Heart right ventricle (tissue), 16 donors: Measurements from ENCODE around the gene ELN. TPM values are rescaled to one million over a fixed set of nuclear protein-coding genes. Genes with fewer than 3 reads are reported as not detected.

ENCODE experiments used
- ATAC-seq, 8 donors: fragments of 200-7000 bp; cut with Tn5 transposase; one replicate each; pipeline ENCODE4 v1.9.1; 2020; ENCODE audit warnings: mild to moderate bottlenecking in 8 of 8, moderate library complexity in 8 of 8, moderate number of reproducible peaks in 1 of 8
- DNase-seq, 2 donors: peaks; one replicate each; pipeline ENCODE4 v3.0.0-alpha.2; 2020
- H3K27ac ChIP-seq, 10 donors: fragments of 200-600 bp; sonication (generic) in 2 of 10; one replicate each; pipeline versions ENCODE4 v1.5.0 to v1.8.0; 2020 to 2022; ENCODE audit warnings: mild to moderate bottlenecking in 3 of 10
- H3K27me3 ChIP-seq, 7 donors: fragments of 200-600 bp; one replicate each; pipeline ENCODE4 v1.8.0; 2021 to 2022; ENCODE audit warnings: mild to moderate bottlenecking in 2 of 7
- H3K36me3 ChIP-seq, 9 donors: fragments of 200-600 bp; sonication (generic) in 1 of 9; one replicate each; pipeline versions ENCODE4 v1.5.0 to v1.8.0; 2020 to 2022; ENCODE audit warnings: mild to moderate bottlenecking in 2 of 9
- H3K4me1 ChIP-seq, 9 donors: fragments of 200-600 bp; sonication (generic) in 1 of 9; one replicate each; pipeline versions ENCODE4 v1.5.0 to v1.8.0; 2020 to 2022; ENCODE audit warnings: mild to moderate bottlenecking in 4 of 9
- H3K4me3 ChIP-seq, 10 donors: fragments of 200-600 bp; sonication (generic) in 2 of 10; one replicate each; pipeline versions ENCODE4 v1.5.0 to v1.8.0; 2020 to 2022; ENCODE audit warnings: mild to moderate bottlenecking in 7 of 10, moderate library complexity in 2 of 10
- H3K9me3 ChIP-seq, 11 donors: fragments of 200-600 bp in 10 of 11; sonication (generic) in 2 of 11; one replicate each; pipeline versions ENCODE4 v1.5.0 to v1.8.0; 2013 to 2022; ENCODE audit warnings: mild to moderate bottlenecking in 2 of 11, control low read depth in 1 of 11, moderate library complexity in 1 of 11
- WGBS, 2 donors: extraction: QIAGEN DNeasy Blood & Tissue Kit; methylation state at CpG; one replicate each; pipeline ENCODE4 v1.1.7; 2013; ENCODE audit warnings: inconsistent platforms in 1 of 2; 5-methylcytosine and 5-hydroxymethylcytosine counted together
- intact Hi-C, 10 donors: fragments of 100-400 bp; cut with DNase I; formaldehyde crosslinking; loops; one replicate each; pipeline versions ENCODE4 v1.11.1 to v1.14.2; 2022
- polyA plus RNA-seq, 2 donors: library from polyadenylated mRNA; stranded (reverse); fragments of 200-250 nt; gene quantifications; one replicate each; pipeline ENCODE4 v1.2.3, GENCODE V29; 2013
- total RNA-seq, 10 donors: library from RNA; stranded (reverse); fragmentation: NEBNext Ultra II Directional in 3 of 10; extraction: Animal tissue kit (Norgen Biotek cat#: 25700) in 3 of 10; gene quantifications; one replicate each; pipeline versions ENCODE4 v1.2.1 to v1.2.4, GENCODE V29; 2021 to 2023
- TF ChIP-seq, protein P1 (sequence below), 9 donors: fragments of 200-600 bp; sonication (generic) in 2 of 9; IDR thresholded peaks; one replicate each; pipeline versions ENCODE4 v1.5.0 to v1.8.0; 2021 to 2022; ENCODE audit warnings: antibody characterized with exemption in 9 of 9, mild to moderate bottlenecking in 5 of 9, moderate library complexity in 1 of 9
- donor health status: Arrhythmogenic right ventricular cardiomyopathy.
- donor health status: ischemic (EF 13 %, LVEDD 7.1; RV severe dilation, severe dysfunction).
- donor health status: healthy with polysubstance abuse.
- donor health status: DM: no; HTN: yes; CAD: no.
- donor health status: DM: no; HTN: no; CAD: no.
- donor health status: ischemic (EF 25% LVEDD 6.9; RV normal size, moderate dysfunction).
- donor health status: ischemic (EF 25% LVEDD 5.7; RV mildly dilated, moderate dysfunction).
- donor health status: healthy.
- donor health status: DM: yes; HTN: yes; CAD: no.
- donor health status: Ischemic cardiomyopathy.
- donor health status: ischemic (EF 35%, LVEDD 5.7; RV mildly dilated, moderate dysfunction).
- donor health status: nonischemic (EF 11% LVEDD 7.7; RV severe dilation, severe dysfunction).
- donor health status: DM: yes; HTN: yes; CAD: no.
- donor health status: PGD.
- donor health status: ischemic (EF 29% LVEDD 5.4; RV normal size, mild dysfunction).
- donor health status: nonischemic (EF 23%, LVEDD 6.1; RV moderate dilation, normal function).

ELN gene
- total and polyA plus RNA-seq, 12 donors: 14.2 to 99.8 (median 31.8) TPM

DNA sequence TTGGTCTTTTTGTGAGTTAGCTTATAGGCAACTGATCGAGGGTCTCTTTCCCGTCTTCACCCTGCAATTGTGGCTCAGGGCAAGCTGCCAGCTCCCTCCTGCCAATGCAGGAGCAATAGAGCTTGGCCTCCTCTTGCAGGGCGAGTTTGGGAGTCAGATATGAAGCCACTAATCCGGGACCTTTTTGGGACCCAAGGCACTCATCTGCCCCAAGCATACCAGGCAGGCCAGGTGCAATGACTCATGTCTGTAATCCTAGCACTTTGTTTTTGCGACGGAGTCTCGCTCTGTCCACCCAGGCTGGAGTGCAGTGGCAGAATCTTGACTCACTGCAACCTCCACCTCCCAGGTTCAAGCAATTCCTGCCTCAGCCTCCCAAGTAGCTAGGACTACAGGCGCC is 76.7 kb downstream of the ELN start:
- intact Hi-C loops: no loop called here
- WGBS, 2 donors: 94% methylated on average over 8 of the region's 8 CpGs
- Histone ChIP-seq H3K4me3 (no peak overlapping the region), H3K4me1 (peaks cover 0 to 4% (median 0%) of the 10 kb centered on the region in 9 donors), H3K27me3 (no peaks in the 10 kb centered on the region), H3K9me3 (no peaks in the 10 kb centered on the region), H3K36me3 (peaks cover 0 to 100% (median 16%) of the 10 kb centered on the region in 9 donors), H3K27ac (no peak overlapping the region)
- ATAC-seq (no peak), DNase-seq (no peak)
- TF ChIP-seq, protein P1, sequence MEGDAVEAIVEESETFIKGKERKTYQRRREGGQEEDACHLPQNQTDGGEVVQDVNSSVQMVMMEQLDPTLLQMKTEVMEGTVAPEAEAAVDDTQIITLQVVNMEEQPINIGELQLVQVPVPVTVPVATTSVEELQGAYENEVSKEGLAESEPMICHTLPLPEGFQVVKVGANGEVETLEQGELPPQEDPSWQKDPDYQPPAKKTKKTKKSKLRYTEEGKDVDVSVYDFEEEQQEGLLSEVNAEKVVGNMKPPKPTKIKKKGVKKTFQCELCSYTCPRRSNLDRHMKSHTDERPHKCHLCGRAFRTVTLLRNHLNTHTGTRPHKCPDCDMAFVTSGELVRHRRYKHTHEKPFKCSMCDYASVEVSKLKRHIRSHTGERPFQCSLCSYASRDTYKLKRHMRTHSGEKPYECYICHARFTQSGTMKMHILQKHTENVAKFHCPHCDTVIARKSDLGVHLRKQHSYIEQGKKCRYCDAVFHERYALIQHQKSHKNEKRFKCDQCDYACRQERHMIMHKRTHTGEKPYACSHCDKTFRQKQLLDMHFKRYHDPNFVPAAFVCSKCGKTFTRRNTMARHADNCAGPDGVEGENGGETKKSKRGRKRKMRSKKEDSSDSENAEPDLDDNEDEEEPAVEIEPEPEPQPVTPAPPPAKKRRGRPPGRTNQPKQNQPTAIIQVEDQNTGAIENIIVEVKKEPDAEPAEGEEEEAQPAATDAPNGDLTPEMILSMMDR (IDR thresholded peaks at IDR 0.05): no peak

DNA sequence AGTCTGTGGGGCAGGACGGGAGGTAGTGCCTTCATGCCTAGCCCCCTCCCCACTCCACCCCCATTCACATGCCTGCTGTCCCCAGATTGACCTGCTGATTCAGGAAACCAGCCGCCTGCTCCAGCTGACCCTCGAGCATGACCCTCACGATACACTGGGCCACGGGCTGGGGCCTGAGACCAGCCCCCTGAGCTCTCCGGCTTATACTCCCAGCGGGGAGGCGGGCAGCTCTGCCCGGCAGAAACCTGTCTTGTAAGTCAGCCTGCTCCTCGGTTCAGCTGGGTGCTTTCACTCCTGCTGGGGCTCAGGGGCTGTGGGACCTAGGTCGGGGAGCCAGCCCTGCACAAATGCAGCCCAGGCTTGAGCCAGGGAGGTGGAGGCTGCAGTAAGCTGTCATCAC is 78.0 kb downstream of the ELN start:
- no peak overlapping the region for H3K27ac ChIP-seq
- H3K36me3 ChIP-seq: peaks cover 0 to 100% (median 28%) of the 10 kb centered on the region in 9 donors
- H3K4me3 ChIP-seq: no peak overlapping the region
- intact Hi-C loops: no loop called here
- no peaks in the 10 kb centered on the region for H3K9me3 ChIP-seq
- H3K27me3 ChIP-seq: no peaks in the 10 kb centered on the region
- peaks cover 0 to 4% (median 0%) of the 10 kb centered on the region in 9 donors for H3K4me1 ChIP-seq
- 94% methylated on average over 11 of the region's 11 CpGs for WGBS, 2 donors
- ATAC-seq (no peak), DNase-seq (no peak)
- TF ChIP-seq, protein P1 (IDR thresholded peaks at IDR 0.05): no peak

DNA sequence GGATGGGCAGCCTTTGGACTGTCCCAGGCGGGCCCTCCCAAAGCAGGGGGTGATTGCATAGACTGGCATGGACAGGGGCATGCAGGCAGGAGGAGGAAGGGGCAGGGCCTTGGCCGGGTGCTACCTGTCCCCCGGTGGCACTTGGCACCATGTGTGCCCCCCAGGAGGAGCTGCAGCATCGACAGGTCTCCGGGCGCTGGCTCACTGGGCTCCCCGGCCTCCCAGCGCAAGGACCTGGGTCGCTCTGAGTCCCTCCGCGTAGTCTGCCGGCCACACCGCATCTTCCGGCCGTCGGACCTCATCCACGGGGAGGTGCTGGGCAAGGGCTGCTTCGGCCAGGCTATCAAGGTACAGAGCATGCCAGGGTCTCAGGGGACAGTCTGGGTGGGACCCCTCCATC is 78.9 kb downstream of the ELN start:
- DNase-seq: no peak
- Histone ChIP-seq H3K27ac (no peak overlapping the region), H3K9me3 (no peaks in the 10 kb centered on the region), H3K4me3 (no peak overlapping the region), H3K27me3 (no peaks in the 10 kb centered on the region), H3K4me1 (peaks cover 0 to under 1% (median 0%) of the 10 kb centered on the region in 9 donors), H3K36me3 (peaks cover 0 to 100% (median 30%) of the 10 kb centered on the region in 9 donors)
- TF ChIP-seq, protein P1 (IDR thresholded peaks at IDR 0.05): no peak
- intact Hi-C loops: no loop called here
- peak in 2 of 8 donors; percentile 19 to 29 for ATAC-seq
- 94 to 98% methylated on average over 16 to 18 of the region's 18 CpGs for WGBS, 2 donors

DNA sequence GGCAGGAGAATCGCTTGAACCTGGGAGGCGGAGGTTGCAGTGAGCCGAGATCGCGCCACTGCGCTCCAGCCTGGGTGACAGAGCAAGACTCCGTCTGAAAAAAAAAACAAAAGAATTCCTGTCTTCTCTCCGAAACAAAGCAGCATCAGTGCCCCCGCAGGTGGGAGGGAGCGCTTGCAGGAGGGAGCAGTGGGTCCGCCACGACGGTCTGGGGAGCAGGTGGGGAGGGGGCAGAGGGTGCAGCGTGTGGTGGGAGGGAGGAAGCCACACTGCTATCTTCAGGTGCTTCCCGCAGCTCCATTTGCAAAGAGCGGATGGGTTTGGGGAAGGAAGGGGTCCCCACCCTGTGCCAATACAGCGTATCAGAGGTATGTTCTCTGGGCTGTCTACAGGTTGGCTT is 87.4 kb downstream of the ELN start:
- no peaks in the 10 kb centered on the region for H3K4me1 ChIP-seq
- ATAC-seq (peak in 1 of 8 donors; percentile 30), DNase-seq (no peak)
- no peaks in the 10 kb centered on the region for H3K27me3 ChIP-seq
- H3K27ac ChIP-seq: no peak overlapping the region
- peaks cover 0 to 93% (median 20%) of the 10 kb centered on the region in 9 donors for H3K36me3 ChIP-seq
- H3K9me3 ChIP-seq: peaks cover 0 to 6% (median 0%) of the 10 kb centered on the region in 11 donors
- TF ChIP-seq, protein P1 (IDR thresholded peaks at IDR 0.05): no peak
- WGBS, 2 donors: 76 to 82% methylated on average over 17 of the region's 17 CpGs
- H3K4me3 ChIP-seq: no peak overlapping the region
- intact Hi-C loops: no loop called here
